ENCODE measurements around the gene PSMD6.
A peak's percentile ranks its signal among the peaks of the same experiment; 100 is the strongest.

The PSMD6 gene

GRCh38 chr3:64023187-64023860 lies at the start of gene PSMD6:
Gene PSMD6, minus strand, starts transcription at chr3:64023494. Its CDS starts 75 bp downstream, at chr3:64023419.
- Mint-ChIP-seq H3K4me3 (peak within 1 kb of the TSS; percentile 86), H3K4me1 (ENCODE audit: low read depth) (peaks cover 27% of the 10 kb centered on the region), H3K9me3 (no peaks in the 10 kb centered on the region), H3K36me3 (ENCODE audit: low read depth) (peaks cover 21% of the 10 kb centered on the region), H3K27ac (peak within 1 kb of the TSS; percentile 87), H3K27me3 (ENCODE audit: low read depth) (peaks cover 15% of the 10 kb centered on the region)

GRCh38 chr3:64072126-64072525 lies 48.8 kb upstream of the PSMD6 start:
- Mint-ChIP-seq H3K4me3 (no peak overlapping the region), H3K36me3 (ENCODE audit: low read depth) (no peaks in the 10 kb centered on the region), H3K4me1 (ENCODE audit: low read depth) (no peaks in the 10 kb centered on the region), H3K27me3 (ENCODE audit: low read depth) (peaks cover 45% of the 10 kb centered on the region), H3K9me3 (no peaks in the 10 kb centered on the region), H3K27ac (no peak overlapping the region)

GRCh38 chr3:64070704-64071103 lies 47.4 kb upstream of the PSMD6 start:
- no peaks in the 10 kb centered on the region for H3K36me3 Mint-ChIP-seq (ENCODE audit: low read depth)
- H3K27ac Mint-ChIP-seq: no peak overlapping the region
- peaks cover 45% of the 10 kb centered on the region for H3K27me3 Mint-ChIP-seq (ENCODE audit: low read depth)
- H3K4me3 Mint-ChIP-seq: no peak overlapping the region
- H3K4me1 Mint-ChIP-seq (ENCODE audit: low read depth): no peaks in the 10 kb centered on the region
- H3K9me3 Mint-ChIP-seq: no peaks in the 10 kb centered on the region

- Mint-ChIP-seq H3K4me3 (no peak overlapping the region), H3K36me3 (ENCODE audit: low read depth) (no peaks in the 10 kb centered on the region), H3K27ac (no peak overlapping the region), H3K27me3 (ENCODE audit: low read depth) (peaks cover 46% of the 10 kb centered on the region), H3K4me1 (ENCODE audit: low read depth) (no peaks in the 10 kb centered on the region), H3K9me3 (no peaks in the 10 kb centered on the region)
Measured at GRCh38 chr3:64067506-64068346, 44.4 kb upstream of the PSMD6 start.

- no peak overlapping the region for H3K27ac Mint-ChIP-seq
- peaks cover 27% of the 10 kb centered on the region for H3K27me3 Mint-ChIP-seq (ENCODE audit: low read depth)
- H3K9me3 Mint-ChIP-seq: no peaks in the 10 kb centered on the region
- H3K4me1 Mint-ChIP-seq (ENCODE audit: low read depth): no peaks in the 10 kb centered on the region
- no peaks in the 10 kb centered on the region for H3K36me3 Mint-ChIP-seq (ENCODE audit: low read depth)
- H3K4me3 Mint-ChIP-seq: no peak overlapping the region
Measured at GRCh38 chr3:64064804-64065203, 41.5 kb upstream of the PSMD6 start.

- Mint-ChIP-seq H3K27me3 (ENCODE audit: low read depth) (peaks cover 25% of the 10 kb centered on the region), H3K9me3 (no peaks in the 10 kb centered on the region), H3K27ac (no peak overlapping the region), H3K4me3 (no peak overlapping the region), H3K36me3 (ENCODE audit: low read depth) (no peaks in the 10 kb centered on the region), H3K4me1 (ENCODE audit: low read depth) (no peaks in the 10 kb centered on the region)
Measured at GRCh38 chr3:64063983-64064438, 40.7 kb upstream of the PSMD6 start.

GRCh38 chr3:64063207-64063982 lies 40.1 kb upstream of the PSMD6 start:
- Mint-ChIP-seq H3K27me3 (ENCODE audit: low read depth) (peaks cover 21% of the 10 kb centered on the region), H3K4me1 (ENCODE audit: low read depth) (no peaks in the 10 kb centered on the region), H3K4me3 (no peak overlapping the region), H3K9me3 (no peaks in the 10 kb centered on the region), H3K36me3 (ENCODE audit: low read depth) (no peaks in the 10 kb centered on the region), H3K27ac (no peak overlapping the region)

GRCh38 chr3:64061628-64062027 lies 38.3 kb upstream of the PSMD6 start:
- H3K27me3 Mint-ChIP-seq (ENCODE audit: low read depth): peaks cover 26% of the 10 kb centered on the region
- no peaks in the 10 kb centered on the region for H3K36me3 Mint-ChIP-seq (ENCODE audit: low read depth)
- no peaks in the 10 kb centered on the region for H3K9me3 Mint-ChIP-seq
- H3K4me3 Mint-ChIP-seq: no peak overlapping the region
- H3K27ac Mint-ChIP-seq: no peak overlapping the region
- no peaks in the 10 kb centered on the region for H3K4me1 Mint-ChIP-seq (ENCODE audit: low read depth)

- H3K27ac Mint-ChIP-seq: no peak overlapping the region
- H3K4me3 Mint-ChIP-seq: no peak overlapping the region
- H3K4me1 Mint-ChIP-seq (ENCODE audit: low read depth): no peaks in the 10 kb centered on the region
- H3K27me3 Mint-ChIP-seq (ENCODE audit: low read depth): peaks cover 31% of the 10 kb centered on the region
- no peaks in the 10 kb centered on the region for H3K9me3 Mint-ChIP-seq
- H3K36me3 Mint-ChIP-seq (ENCODE audit: low read depth): no peaks in the 10 kb centered on the region
Measured at GRCh38 chr3:64059484-64060175, 36.3 kb upstream of the PSMD6 start.

- no peaks in the 10 kb centered on the region for H3K4me1 Mint-ChIP-seq (ENCODE audit: low read depth)
- peaks cover 30% of the 10 kb centered on the region for H3K27me3 Mint-ChIP-seq (ENCODE audit: low read depth)
- H3K36me3 Mint-ChIP-seq (ENCODE audit: low read depth): no peaks in the 10 kb centered on the region
- H3K4me3 Mint-ChIP-seq: no peak overlapping the region
- H3K27ac Mint-ChIP-seq: no peak overlapping the region
- H3K9me3 Mint-ChIP-seq: no peaks in the 10 kb centered on the region
Measured at GRCh38 chr3:64058566-64058965, 35.3 kb upstream of the PSMD6 start.

GRCh38 chr3:64057231-64057630 lies 33.9 kb upstream of the PSMD6 start:
- Mint-ChIP-seq H3K4me1 (ENCODE audit: low read depth) (no peaks in the 10 kb centered on the region), H3K27me3 (ENCODE audit: low read depth) (peaks cover 26% of the 10 kb centered on the region), H3K27ac (no peak overlapping the region)

GRCh38 chr3:64056606-64057180 lies 33.4 kb upstream of the PSMD6 start:
- Mint-ChIP-seq H3K36me3 (ENCODE audit: low read depth) (no peaks in the 10 kb centered on the region), H3K27ac (no peak overlapping the region), H3K27me3 (ENCODE audit: low read depth) (peaks cover 24% of the 10 kb centered on the region), H3K4me3 (no peak overlapping the region), H3K4me1 (ENCODE audit: low read depth) (no peaks in the 10 kb centered on the region), H3K9me3 (no peaks in the 10 kb centered on the region)

More at GRCh38 chr3:64057231-64057630, 33.9 kb upstream of the PSMD6 start:
- no peaks in the 10 kb centered on the region for H3K9me3 Mint-ChIP-seq
- H3K4me3 Mint-ChIP-seq: no peak overlapping the region
- H3K36me3 Mint-ChIP-seq (ENCODE audit: low read depth): no peaks in the 10 kb centered on the region

GRCh38 chr3:64055076-64055475 lies 31.8 kb upstream of the PSMD6 start:
- Mint-ChIP-seq H3K27me3 (ENCODE audit: low read depth) (peaks cover 23% of the 10 kb centered on the region), H3K27ac (no peak overlapping the region), H3K4me3 (no peak overlapping the region), H3K9me3 (no peaks in the 10 kb centered on the region), H3K36me3 (ENCODE audit: low read depth) (no peaks in the 10 kb centered on the region), H3K4me1 (ENCODE audit: low read depth) (peaks cover 3% of the 10 kb centered on the region)

GRCh38 chr3:64054488-64054887 lies 31.2 kb upstream of the PSMD6 start:
- Mint-ChIP-seq H3K4me1 (ENCODE audit: low read depth) (peaks cover 3% of the 10 kb centered on the region), H3K4me3 (no peak overlapping the region), H3K9me3 (no peaks in the 10 kb centered on the region), H3K27ac (no peak overlapping the region), H3K27me3 (ENCODE audit: low read depth) (peaks cover 21% of the 10 kb centered on the region), H3K36me3 (ENCODE audit: low read depth) (no peaks in the 10 kb centered on the region)
